Stimulated activated CD8-positive, alpha-beta memory T cell treated with anti-CD3 and anti-CD28 coated beads, Interleukin-12 subunit alpha, Interleukin-12 subunit beta, amount 100 ng/mL, for 4 hours (primary cell): ENCODE measurements around the gene KCNG4.
"Not testable (repeated sequence)": the region's sequence is repeated elsewhere in the genome, so short reads cannot be mapped to it uniquely, and the experiment has no call there.

Source experiments
- DNase-seq: peaks from one replicate; pipeline ENCODE4 v3.0.0-alpha.2; 2020; ENCODE audit warnings: low read depth

KCNG4 gene

DNA sequence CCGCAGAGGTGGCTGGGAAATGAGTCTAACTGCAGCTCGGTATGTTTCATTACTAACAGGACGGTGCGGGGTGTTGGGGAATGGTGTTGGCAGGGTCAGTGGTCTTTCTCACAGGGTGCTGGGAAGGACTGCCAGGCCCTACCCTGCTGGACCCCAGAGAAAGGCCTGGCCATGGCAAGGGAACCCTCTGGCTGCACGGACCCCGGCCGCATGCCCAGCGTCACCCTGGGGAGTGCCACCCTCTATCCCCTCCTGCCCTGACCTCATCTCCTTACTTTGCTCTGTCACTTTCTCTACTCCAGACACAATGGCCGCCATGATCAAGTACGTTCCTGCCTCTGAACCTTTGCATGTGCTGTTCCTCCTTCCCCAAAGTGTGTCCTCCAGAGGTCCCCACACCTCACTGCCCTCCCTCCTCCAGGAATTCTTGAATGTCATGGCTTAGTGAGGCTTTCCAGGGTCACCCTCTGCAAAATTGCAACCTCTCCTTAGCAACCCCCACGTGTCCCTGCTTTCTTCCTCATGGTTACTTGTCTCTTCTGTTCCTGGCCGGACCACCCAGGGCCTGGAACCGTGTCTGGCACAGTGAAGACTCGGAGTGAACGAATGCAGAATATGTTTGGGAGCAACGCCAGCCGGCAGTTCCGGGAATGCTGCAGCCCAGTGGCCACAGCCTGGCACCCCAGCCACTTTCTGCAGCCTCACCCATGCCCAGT is 33.7 kb downstream of the KCNG4 start:
- DNase-seq: no peak

DNA sequence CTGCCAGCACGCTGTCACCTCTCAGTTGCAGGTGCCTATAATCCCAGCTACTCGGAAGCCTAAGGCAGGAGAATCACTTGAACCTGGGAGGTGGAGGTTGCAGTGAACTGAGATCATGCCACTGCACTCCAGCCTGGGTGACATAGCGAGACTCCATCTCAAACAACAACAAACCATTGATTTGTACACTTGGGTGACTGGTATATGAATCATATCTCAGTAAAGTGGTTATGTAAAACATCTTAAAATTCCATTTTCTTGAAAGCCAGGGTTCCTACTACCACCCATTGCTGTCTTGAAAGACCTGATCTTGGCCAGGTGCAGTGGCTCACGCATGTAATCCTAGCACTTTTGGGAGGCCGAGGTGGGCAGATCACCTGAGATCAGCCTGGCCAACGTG is 34.7 kb downstream of the KCNG4 start:
- DNase-seq: not testable (repeated sequence)

DNA sequence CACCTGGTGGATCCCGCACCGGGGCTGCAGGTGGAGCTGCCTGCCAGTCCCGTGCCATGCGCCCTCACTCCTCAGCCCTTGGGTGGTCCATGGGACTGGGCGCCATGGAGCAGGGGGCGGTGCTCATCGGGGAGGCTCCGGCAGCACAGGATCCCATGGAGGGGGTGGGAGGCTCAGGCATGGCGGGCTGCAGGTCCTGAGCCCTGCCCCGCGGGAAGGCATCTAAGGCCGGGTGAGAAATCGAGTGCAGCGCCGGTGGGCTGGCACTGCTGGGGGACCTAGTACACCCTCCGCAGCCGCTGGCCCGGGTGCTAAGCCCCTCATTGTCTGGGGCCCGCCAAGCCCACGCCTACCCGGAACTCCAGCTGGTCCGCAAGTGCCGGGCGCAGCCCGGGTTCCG is 35.3 kb downstream of the KCNG4 start:
- not testable (repeated sequence) for DNase-seq

DNA sequence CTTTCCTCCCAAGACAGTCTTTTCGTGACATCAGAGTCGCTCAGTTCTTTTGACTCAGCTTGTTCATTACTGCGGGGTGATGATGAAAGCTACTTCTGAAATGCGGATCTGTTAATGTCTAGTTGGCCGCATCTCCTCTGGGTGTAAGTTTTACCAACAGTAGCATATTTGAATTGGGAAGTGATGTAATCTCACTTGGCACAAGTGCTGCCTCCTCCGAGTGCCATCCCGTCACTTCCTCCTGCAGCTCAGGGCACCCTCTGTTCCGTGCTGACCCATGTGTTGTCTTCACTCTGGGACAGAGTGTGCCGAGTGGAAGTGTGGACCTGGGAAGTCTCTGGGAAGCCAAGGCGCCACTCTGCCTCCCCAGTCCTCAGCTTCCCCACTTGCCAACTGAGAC is 40.0 kb downstream of the KCNG4 start:
- no peak for DNase-seq

DNA sequence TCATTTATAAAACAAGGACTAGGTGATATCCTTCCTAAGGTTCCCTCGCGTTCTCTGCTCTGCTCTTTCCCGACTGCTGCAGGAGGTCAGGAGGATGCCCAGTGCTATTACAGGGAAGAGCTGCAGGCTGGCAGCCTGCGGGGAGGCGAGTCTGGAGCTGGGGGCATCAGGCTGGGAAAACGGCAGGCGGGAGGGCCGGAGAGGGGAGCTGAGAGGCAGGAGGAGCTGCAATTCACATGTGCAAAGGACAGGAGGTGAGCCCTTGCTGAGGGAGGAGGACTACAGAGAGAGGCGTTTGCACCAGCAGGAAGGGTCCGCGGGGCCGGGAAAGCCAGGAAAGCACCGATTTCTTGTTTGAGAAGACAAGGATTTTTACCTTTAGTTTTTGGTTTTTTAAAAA is 40.7 kb downstream of the KCNG4 start:
- no peak for DNase-seq

DNA sequence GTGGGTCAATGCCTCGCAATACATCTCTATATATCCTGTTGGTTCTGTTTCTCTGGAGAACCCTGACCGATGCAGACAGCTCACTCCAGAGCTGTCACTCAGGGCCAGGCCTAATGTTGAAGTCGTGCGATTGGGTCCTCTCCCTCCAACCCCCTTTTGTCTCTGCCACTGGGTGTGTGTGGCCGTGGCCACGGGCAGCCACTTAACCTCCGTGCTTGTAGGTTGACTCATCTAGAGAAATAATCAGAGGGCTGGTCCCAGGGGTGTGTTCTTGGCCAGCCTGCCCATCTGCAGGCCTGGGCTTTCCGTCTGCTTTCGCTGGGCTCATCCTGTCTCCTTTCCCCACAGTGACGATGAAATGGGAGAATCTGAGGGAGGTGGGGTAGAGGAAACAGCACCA is 41.4 kb downstream of the KCNG4 start:
- no peak for DNase-seq

DNA sequence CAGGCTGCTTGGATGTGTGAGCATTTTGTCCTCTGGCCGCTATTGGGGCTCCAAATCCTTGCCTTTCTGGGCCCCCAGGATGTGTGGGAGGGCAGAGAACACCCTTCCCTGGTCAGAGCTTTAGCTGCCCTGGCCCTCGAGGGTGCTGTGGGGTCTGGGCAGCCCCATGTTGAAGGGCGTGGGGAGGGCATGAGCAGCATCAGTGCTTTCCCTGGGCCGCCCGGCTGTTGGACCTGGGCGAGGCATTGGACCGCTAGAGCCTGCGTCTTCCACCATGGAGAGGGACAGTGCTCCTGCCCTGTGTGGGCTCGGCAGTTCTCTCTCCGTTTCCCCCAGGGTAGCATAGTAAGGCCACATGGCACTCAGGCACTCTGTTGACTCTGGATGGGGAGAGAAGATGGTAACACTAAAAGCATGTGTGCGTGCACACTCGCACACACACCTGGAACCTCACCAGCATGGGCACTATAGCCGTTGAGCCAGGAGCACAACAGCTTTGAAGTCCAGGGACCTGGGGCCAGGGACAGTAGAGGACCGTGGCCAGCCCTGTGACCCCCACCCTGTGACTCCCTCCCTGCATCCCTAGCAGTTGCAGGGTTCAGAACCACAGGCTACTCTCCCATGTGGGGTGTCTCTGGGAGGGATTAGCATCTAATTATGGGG is 42.2 kb downstream of the KCNG4 start:
- no peak for DNase-seq

DNA sequence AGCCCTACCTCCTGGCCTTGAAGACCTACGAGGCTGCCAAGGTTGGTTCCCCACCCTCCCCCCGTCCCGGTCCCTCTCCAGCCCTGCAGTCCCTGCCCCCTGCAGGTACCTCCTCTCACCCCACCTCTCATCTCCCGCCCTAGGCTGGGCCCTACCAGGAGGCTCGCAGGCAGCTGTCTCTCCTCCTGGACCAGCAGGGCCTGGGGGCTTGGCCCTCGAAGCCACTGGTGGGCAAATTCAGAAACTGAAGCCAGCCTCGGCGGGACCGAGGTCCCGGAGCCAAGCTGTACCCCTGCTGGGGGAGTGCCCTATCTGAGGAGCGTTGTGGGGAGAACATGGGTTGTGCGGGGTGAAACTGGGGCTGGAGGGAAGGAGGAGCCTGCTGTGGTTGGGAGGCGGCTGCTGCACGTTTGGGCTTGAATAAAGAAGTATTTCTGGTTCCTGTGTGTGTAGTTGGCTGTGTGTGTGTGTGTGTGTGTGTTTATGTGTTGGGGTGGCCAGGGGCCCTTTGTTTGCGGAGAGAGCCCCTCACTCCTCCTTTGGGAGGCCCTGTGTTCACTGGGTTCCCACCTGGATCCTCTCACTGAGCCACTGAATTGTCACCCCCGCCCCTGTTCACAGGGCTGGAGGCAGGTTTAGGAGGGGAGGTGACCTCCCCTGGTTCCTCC is 43.0 kb downstream of the KCNG4 start:
- DNase-seq: no peak

DNA sequence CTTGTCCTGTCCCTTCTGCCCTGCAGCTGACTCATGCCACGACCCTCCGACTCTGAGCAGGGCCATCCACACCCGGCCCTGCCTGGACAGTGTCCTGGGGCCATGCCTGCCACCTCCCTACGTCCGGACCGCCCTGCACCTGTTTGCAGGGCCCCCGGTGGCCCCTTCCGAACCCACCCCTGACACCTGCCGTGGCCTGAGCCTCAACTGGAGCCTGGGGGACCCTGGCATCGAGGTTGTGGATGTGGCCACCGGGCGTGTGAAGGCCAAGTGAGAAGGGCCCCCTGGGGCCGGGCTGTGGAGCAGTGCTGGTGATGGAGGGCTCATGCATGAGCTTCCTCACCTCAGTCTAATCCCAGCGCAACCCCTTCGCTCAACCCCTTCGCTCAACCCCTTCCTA is 43.7 kb downstream of the KCNG4 start:
- DNase-seq: no peak

DNA sequence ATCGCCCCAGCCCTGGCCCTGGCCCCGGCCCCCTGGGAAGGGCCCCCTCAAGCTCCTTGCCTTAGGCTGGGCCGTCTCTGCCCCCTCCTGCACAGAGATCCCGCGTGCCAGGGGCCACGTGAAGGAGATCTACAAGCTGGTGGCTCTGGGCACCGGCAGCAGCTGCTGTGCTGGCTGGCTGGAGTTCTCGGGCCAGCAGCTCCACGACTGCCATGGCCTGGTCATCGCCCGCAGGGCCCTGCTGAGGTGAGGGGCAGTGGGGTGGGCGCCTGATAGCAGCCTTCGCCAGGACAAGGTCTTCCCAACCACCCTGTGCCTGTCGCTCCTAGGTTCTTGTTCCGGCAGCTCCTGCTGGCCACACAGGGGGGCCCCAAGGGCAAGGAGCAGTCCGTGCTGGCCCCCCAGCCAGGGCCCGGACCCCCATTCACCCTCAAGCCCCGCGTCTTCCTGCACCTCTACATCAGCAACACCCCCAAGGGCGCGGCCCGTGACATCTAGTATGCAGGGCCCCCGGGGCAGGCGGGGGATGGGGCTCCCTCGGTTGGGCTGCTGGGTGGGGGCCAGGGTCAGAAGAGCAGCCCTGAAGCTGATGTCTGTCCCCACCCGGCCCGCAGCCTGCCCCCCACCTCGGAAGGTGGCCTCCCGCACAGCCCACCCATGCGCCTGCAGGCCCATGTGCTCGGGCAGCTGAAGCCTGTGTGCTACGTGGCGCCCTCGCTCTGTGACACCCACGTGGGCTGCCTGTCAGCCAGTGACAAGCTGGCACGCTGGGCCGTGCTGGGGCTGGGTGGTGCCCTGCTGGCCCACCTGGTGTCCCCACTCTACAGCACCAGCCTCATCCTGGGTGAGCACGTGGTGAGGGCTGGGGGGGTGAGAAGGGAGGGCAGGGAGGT is 44.4 kb downstream of the KCNG4 start:
- no peak for DNase-seq

DNA sequence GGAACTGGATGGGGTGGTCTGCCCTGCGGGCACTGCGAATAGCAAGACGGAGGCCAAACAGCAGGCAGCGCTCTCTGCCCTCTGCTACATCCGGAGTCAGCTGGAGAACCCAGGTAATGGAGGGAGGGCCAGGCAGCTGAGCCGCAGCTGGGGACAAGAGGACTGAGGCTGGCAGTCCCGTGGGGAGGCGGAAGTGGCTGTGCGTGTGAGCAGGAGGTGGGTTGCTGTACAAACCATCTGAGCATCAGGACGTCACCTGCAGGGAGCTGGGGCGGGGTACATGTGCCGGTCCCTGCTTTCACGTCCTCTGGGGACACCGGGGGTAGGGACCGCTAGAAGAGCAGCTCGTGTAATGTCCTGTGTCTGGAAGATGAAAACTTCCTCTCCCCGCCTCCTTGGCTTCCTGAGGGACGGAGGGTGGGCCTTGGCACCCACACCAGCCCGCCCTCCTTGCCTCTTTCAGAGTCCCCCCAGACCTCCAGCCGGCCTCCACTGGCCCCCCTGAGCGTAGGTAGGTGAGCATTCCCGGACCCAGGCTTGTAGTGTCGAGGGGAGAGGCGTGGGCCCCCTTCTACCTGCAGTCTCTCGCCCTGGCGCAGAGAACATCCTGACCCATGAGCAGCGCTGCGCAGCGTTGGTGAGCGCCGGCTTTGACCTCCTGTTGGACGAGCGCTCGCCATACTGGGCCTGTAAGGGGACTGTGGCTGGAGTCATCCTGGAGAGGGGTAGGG is 45.2 kb downstream of the KCNG4 start:
- no peak for DNase-seq

DNA sequence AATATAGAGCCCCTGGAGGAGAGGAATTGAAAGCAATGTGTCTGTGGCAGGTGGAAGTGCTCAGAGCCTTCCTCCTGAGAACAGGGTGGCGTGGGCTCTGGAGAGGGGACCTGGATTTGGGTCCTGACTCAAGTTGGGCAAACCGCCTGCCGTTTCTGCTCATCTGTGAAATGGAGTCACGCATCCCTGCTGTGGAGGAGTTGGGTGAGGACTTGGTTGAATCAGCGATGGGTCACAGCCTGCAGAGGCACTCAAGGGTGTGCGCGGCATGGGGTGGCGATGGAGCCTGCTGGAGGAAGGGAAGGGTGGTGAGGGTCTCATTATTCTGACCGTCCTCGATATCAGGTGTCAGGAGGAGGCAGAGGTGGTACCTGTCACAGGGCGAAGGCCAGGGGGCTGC is 45.8 kb downstream of the KCNG4 start:
- no peak for DNase-seq

DNA sequence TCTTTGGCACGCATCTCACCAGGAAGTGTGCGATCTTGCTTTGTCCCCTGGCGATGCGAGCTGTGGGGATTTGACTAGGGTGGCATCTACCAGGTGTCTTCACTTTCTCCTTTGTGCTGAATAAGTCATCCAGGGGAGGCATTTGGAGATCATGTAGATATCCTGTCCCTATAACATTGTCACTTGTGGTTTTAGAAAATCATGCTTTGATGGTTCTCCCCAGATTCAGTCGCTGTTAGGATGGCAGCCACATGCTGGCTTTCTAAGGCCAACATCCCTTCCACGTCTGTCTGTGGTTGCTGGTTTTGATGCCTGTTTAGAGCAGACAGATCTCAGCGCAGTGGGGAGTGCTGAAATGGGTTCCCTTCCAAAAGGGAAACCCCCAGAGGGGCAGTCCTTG is 46.3 kb downstream of the KCNG4 start:
- no peak for DNase-seq

DNA sequence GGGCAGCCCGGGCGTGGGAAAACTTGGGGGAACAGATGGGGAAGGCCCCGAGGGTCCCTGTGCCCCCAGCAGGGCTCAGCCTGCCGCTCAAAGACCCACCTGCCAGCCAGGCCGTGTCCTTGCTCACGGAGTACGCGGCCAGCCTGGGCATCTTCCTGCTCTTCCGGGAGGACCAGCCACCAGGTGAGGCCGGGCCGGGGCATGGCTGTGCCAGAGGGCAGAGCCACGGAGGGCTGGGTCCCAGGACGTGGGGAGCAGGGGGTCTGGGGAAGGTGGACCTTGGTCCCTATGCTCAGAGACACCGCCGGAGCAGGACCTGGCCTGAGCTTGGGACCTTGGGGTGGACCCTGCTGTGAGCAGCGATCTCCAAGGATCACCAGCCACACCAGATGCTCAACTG is 48.3 kb downstream of the KCNG4 start:
- DNase-seq: no peak

DNA sequence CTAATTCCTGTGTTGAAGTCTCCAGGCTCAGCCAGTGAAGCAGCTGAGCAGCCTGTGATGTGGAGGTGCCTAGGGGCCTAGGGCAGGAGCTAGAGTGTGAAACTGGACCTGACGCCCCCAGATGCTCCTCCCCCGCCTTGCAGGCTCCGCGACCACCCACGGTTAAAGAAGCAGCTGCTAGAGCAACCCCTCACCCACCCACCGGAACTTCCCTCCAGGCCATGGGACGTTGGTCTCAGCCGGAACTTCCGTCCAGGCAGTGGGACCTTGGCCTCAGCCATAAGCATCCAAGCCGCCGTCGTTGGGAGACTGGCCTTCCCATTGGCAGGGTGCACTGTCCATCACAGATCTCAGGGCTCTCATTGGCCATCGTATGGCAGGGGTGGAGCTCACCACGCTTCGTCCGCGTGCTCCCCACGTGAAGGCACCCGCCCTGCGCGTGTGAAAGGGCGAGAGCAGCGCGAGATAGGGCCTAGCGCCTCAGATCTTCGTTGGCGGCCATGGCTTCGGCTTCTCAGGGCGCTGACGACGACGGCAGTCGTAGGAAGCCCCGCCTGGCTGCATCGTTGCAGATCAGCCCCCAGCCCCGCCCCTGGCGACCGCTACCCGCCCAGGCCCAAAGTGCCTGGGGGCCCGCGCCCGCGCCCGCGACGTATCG is 49.0 kb downstream of the KCNG4 start, which contains the start of gene ADAD2:
TSS of gene ADAD2 (plus strand) at position 427 of the 658 bp plus-strand sequence. CDS start at position 501, 74 bp downstream.
- DNase-seq: no peak

DNA sequence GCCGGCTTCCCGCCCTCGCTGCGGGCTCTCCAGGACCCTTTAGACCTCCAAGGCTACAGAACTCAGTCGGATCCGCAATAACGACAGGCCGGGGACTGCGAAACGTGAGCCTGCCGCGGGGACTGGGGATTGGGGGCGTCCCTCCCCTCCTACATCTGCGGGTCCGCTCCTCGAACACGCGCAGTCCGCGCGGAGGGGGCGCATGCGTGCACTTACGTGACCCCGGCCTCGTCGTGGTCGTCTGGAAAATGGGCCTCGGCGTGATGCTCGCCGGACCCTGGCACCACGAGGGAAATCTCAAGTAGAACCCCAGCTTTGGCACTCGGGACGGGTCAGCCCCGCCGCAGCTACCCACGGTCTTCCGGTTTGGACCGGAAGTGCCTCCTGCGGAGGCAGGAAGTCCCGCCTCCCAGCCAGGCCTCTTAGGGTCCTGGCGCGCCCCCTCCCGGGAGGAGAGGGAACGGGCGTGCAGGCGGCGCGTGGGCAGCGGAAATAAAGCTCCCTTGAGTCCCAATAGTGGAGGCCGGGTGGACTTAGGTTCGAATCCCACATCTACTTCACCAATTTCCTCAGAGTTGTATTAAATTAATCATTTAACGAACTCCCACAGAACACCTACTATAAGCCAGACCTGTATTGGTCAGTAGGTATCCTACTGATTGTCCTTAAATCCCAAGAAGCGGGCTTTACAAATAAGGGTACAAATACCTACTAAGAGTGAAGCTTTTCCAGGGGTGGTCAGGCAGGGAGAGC is 53.0 kb downstream of the KCNG4 start, which contains the start of gene TAF1C:
TSS of gene TAF1C (minus strand) at position 373 of the 753 bp plus-strand sequence. CDS start 2,069 bp downstream, outside the sequence.
- DNase-seq: peak; percentile 82

DNA sequence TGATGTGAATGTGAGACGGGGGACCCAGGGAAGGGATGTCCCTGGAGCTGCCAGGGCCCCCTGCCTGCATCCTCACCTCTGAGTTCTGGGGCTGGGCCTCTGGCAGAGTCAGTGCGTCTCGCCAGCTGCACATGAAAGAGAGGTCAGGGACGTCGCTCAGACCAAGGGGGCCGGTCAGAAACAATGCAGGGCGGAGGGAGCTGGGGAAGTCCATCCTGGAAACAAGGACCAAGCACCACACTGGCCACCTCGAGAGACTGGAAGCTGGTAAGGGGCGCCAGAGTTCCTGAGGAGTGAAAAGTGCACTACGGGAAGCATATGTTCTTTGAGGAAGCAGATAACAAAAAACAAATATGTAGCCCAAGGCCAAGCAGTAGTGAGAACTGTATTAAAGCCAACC is 55.0 kb downstream of the KCNG4 start:
- DNase-seq: no peak

DNA sequence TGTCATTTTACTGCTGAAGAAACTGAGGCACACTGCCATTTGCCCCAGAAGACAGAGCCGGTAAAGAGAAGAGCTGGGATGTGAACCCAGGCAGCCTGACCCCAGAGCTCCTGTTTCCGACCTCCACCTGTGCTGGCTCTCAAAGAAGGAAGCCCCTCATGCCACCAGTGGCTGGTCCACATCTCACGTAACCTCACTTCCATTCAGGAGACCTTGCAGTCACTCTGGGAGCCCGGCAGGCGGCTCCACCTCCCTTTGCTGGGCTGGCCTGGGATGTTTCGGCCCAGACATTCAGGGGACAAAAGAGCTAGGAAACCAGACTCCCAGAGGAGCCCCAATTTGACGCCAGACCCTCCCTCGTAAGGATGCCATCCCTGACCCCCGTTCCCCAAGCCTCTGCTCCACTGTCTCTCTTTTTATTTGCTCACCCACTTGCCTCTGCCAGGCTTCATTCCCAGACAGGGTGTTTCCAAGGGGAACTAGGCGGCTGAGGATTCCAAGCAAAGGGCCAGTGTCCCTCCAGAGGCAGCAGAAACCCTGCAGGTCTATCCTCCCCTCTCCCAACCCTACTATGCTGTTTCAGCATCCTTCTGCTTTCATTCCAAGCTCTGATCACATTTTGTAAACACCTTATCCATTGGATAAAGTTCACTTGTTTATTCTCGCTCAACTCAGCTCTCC is 55.8 kb downstream of the KCNG4 start:
- DNase-seq: no peak

DNA sequence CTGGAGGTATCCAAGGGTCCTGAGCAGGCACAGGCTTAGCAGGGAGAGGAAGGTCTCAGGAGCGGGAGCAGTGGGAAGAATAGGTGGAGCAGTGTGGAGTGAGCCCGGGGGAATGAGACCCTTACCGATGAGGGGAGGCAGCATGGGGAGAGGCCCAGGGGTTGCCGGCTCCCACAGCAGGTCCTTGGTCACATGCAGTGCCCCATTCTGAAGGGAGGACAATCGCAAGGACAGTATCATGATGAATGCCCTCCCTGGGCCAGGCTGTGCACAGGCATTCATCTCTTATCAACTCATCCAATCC is 56.3 kb downstream of the KCNG4 start:
- DNase-seq: no peak
